K562 (cell line): ENCODE data around the gene HSD11B1L. TPM values are rescaled to one million over a fixed set of nuclear protein-coding genes. Genes with fewer than 3 reads are reported as not detected.

ENCODE experiments used
- EP300 ChIP-seq: IDR thresholded peaks from 2 replicates; pipeline ENCODE4 v1.6.1; 2012; ENCODE audit warnings: low read length, improper control_type of control experiment
- KAT2B ChIP-seq: IDR thresholded peaks from one replicate; pipeline ENCODE4 v1.6.1; 2012; ENCODE audit warnings: low read depth, mild to moderate bottlenecking, control low read depth, inconsistent platforms, low read length, moderate library complexity
- MAFK ChIP-seq: IDR thresholded peaks from 2 replicates; pipeline ENCODE4 v1.6.1; 2011; ENCODE audit warnings: low read length, improper control_type of control experiment
- NR1H2 ChIP-seq: sonication (generic); formaldehyde crosslinking; IDR thresholded peaks from 2 replicates; pipeline ENCODE4 v1.4.0; 2020; ENCODE audit warnings: mild to moderate bottlenecking, missing genetic modification reagents
- NR4A1 ChIP-seq, 2 experiments: fragments of 250-450 bp in 1 of 2; fragments of 450-650 bp in 1 of 2; sonication (Bioruptor Pico) in 1 of 2; IDR thresholded peaks; 2 replicates each; pipeline versions ENCODE4 v1.4.0 to v1.6.1; 2016 to 2020; ENCODE audit warnings: mild to moderate bottlenecking in 2 of 2, missing compliant biosample characterization in 1 of 2, missing genetic modification characterization in 1 of 2, moderate library complexity in 1 of 2
- PTRF ChIP-seq: fragments of 450-650 bp; IDR thresholded peaks from 2 replicates; pipeline ENCODE4 v1.6.1; 2016; ENCODE audit warnings: mild to moderate bottlenecking, missing genetic modification characterization, missing compliant biosample characterization
- SMAD2 ChIP-seq: fragments of 150-350 bp; IDR thresholded peaks from 2 replicates; pipeline ENCODE4 v1.6.1; 2014; ENCODE audit warnings: low read depth, mild to moderate bottlenecking, low read length
- SRSF1 ChIP-seq: fragments of 200-400 bp; formaldehyde crosslinking; IDR thresholded peaks from 2 replicates; pipeline ENCODE4 v1.6.1; 2017; ENCODE audit warnings: mild to moderate bottlenecking, low read depth, low read length, moderate library complexity
- SUPT5H ChIP-seq: fragments of 450-650 bp; IDR thresholded peaks from 2 replicates; pipeline ENCODE4 v1.6.1; 2016
- TAF7 ChIP-seq: fragments of 450-650 bp; IDR thresholded peaks from 2 replicates; pipeline ENCODE4 v1.6.1; 2016; ENCODE audit warnings: missing genetic modification characterization, missing compliant biosample characterization
- TEAD1 ChIP-seq, 2 experiments: fragments of 450-650 bp in 1 of 2; sonication (generic) in 1 of 2; formaldehyde crosslinking; IDR thresholded peaks; 2 replicates each; pipeline versions ENCODE4 v1.4.0 to v1.8.0; 2020 to 2022; ENCODE audit warnings: mild to moderate bottlenecking in 2 of 2, missing genetic modification reagents in 1 of 2
- THRA ChIP-seq: fragments of 450-650 bp; IDR thresholded peaks from 2 replicates; pipeline ENCODE4 v1.6.1; 2017; ENCODE audit warnings: mild to moderate bottlenecking, moderate library complexity
- ZBTB8A ChIP-seq: fragments of 450-650 bp; IDR thresholded peaks from 2 replicates; pipeline ENCODE4 v1.6.1; 2018; ENCODE audit warnings: mild to moderate bottlenecking, moderate library complexity; ENCODE audit not compliant: partially characterized antibody
- ZKSCAN3 ChIP-seq: fragments of 250-450 bp; sonication (Bioruptor Pico); IDR thresholded peaks from 2 replicates; pipeline ENCODE4 v1.4.0; 2020
- ZNF124 ChIP-seq: sonication (generic); formaldehyde crosslinking; IDR thresholded peaks from 2 replicates; pipeline ENCODE4 v1.8.1; 2022; ENCODE audit warnings: missing genetic modification reagents
- ZNF778 ChIP-seq: fragments of 450-650 bp; formaldehyde crosslinking; IDR thresholded peaks from 2 replicates; pipeline ENCODE4 v1.4.0; 2020; ENCODE audit warnings: mild to moderate bottlenecking, moderate library complexity
- polyA plus RNA-seq, 8 experiments: library from polyadenylated mRNA; depleted of rRNA in 4 of 8; stranded (reverse) in 5 of 8; unstranded in 3 of 8; fragments of >200 nt; fragmentation: Nextera tagmentation in 2 of 8; fragmentation: Illumina TruSeq in 1 of 8; extraction: Ambion mirVana in 2 of 8; extraction: Trizol in 1 of 8; gene quantifications; 2 replicates each; pipeline versions ENCODE4 v1.2.1 to v1.2.3, GENCODE V29; 2011 to 2014; ENCODE audit warnings: inconsistent platforms in 1 of 8, missing spikeins in 1 of 8
- total RNA-seq, 7 experiments: library from RNA; depleted of rRNA in 6 of 7; stranded (reverse); fragments of >200 nt in 6 of 7; fragmentation: Illumina TruSeq in 2 of 7; extraction: Trizol in 2 of 7; gene quantifications; 2 replicates each; pipeline versions ENCODE4 v1.2.1 to v1.2.3, GENCODE V29; 2011 to 2021; ENCODE audit warnings: low replicate concordance in 1 of 7
- TF ChIP-seq, protein P1 (sequence below): IDR thresholded peaks from 2 replicates; pipeline ENCODE4 v1.6.1; 2012; ENCODE audit warnings: low read depth, low read length, improper control_type of control experiment, borderline replicate concordance
- TF ChIP-seq, protein P2 (sequence below): fragments of 250-450 bp; sonication (Bioruptor Pico); IDR thresholded peaks from 2 replicates; pipeline ENCODE4 v1.4.0; 2020; ENCODE audit warnings: mild to moderate bottlenecking, moderate library complexity
- TF ChIP-seq, protein P3 (sequence below): fragments of 250-450 bp; sonication (Bioruptor Pico); IDR thresholded peaks from 2 replicates; pipeline ENCODE4 v1.5.0; 2022; ENCODE audit warnings: mild to moderate bottlenecking

HSD11B1L gene
- total and polyA plus RNA-seq, 9 of the 15 experiments (the other 6 are each of a cell fraction or from before 2014, with no cell fraction given): 0.31 to 7.7 (median 2.3) TPM

- TF ChIP-seq THRA: no peak
- peak; percentile 94 for TF ChIP-seq SRSF1
- peak; percentile 99 for TF ChIP-seq SUPT5H
- TF ChIP-seq TEAD1 (CRISPR knock-in tag; IDR thresholded peaks at IDR 0.05): peak in 1 of 2 experiments; percentile 88; a peak in 2 of 4 replicates
- no peak for TF ChIP-seq ZBTB8A
- no peak for TF ChIP-seq MAFK
- TF ChIP-seq KAT2B: no peak
- TF ChIP-seq ZNF778 (CRISPR knock-in tag): no peak
- no peak for TF ChIP-seq ZNF124 (CRISPR knock-in tag)
- TF ChIP-seq SMAD2: no peak
- TF ChIP-seq, protein P1, sequence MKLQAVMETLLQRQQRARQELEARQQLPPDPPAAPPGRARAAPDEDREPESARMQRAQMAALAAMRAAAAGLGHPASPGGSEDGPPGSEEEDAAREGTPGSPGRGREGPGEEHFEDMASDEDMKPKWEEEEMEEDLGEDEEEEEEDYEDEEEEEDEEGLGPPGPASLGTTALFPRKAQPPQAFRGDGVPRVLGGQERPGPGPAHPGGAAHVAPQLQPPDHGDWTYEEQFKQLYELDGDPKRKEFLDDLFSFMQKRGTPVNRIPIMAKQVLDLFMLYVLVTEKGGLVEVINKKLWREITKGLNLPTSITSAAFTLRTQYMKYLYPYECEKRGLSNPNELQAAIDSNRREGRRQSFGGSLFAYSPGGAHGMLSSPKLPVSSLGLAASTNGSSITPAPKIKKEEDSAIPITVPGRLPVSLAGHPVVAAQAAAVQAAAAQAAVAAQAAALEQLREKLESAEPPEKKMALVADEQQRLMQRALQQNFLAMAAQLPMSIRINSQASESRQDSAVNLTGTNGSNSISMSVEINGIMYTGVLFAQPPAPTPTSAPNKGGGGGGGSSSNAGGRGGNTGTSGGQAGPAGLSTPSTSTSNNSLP: no peak
- no peak for TF ChIP-seq EP300
- TF ChIP-seq, protein P2, sequence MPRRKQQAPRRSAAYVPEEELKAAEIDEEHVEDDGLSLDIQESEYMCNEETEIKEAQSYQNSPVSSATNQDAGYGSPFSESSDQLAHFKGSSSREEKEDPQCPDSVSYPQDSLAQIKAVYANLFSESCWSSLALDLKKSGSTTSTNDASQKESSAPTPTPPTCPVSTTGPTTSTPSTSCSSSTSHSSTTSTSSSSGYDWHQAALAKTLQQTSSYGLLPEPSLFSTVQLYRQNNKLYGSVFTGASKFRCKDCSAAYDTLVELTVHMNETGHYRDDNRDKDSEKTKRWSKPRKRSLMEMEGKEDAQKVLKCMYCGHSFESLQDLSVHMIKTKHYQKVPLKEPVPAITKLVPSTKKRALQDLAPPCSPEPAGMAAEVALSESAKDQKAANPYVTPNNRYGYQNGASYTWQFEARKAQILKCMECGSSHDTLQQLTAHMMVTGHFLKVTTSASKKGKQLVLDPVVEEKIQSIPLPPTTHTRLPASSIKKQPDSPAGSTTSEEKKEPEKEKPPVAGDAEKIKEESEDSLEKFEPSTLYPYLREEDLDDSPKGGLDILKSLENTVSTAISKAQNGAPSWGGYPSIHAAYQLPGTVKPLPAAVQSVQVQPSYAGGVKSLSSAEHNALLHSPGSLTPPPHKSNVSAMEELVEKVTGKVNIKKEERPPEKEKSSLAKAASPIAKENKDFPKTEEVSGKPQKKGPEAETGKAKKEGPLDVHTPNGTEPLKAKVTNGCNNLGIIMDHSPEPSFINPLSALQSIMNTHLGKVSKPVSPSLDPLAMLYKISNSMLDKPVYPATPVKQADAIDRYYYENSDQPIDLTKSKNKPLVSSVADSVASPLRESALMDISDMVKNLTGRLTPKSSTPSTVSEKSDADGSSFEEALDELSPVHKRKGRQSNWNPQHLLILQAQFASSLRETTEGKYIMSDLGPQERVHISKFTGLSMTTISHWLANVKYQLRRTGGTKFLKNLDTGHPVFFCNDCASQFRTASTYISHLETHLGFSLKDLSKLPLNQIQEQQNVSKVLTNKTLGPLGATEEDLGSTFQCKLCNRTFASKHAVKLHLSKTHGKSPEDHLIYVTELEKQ (CRISPR knock-in tag): no peak
- peak; percentile 92; the same call in 1 of the 2 replicates for TF ChIP-seq NR1H2 (CRISPR knock-in tag)
- TF ChIP-seq TAF7 (tag): peak; percentile 99
- TF ChIP-seq NR4A1 (CRISPR knock-in tag; IDR thresholded peaks at IDR 0.05): no peak
- TF ChIP-seq NR4A1 (tag; IDR thresholded peaks at IDR 0.05): 0 out of 2 replicates have a peak, but pooled peaks have one; percentile 58
- TF ChIP-seq ZKSCAN3 (CRISPR knock-in tag): no peak
- TF ChIP-seq, protein P3, sequence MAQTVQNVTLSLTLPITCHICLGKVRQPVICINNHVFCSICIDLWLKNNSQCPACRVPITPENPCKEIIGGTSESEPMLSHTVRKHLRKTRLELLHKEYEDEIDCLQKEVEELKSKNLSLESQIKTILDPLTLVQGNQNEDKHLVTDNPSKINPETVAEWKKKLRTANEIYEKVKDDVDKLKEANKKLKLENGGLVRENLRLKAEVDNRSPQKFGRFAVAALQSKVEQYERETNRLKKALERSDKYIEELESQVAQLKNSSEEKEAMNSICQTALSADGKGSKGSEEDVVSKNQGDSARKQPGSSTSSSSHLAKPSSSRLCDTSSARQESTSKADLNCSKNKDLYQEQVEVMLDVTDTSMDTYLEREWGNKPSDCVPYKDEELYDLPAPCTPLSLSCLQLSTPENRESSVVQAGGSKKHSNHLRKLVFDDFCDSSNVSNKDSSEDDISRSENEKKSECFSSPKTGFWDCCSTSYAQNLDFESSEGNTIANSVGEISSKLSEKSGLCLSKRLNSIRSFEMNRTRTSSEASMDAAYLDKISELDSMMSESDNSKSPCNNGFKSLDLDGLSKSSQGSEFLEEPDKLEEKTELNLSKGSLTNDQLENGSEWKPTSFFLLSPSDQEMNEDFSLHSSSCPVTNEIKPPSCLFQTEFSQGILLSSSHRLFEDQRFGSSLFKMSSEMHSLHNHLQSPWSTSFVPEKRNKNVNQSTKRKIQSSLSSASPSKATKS (CRISPR knock-in tag): no peak
- no peak for TF ChIP-seq PTRF (tag)
These were observed 9.5 kb downstream of the HSD11B1L start, which contains the start of gene RPL36 (continued) for GRCh38 chr19:5690125-5690954.
